Activated CD8-positive, alpha-beta memory T cell treated with anti-CD3 and anti-CD28 coated beads, Interleukin-2, amount 50 U/mL, for 48 hours (primary cell): ENCODE measurements around the gene SPAG5.

Source experiments
- DNase-seq: peaks from one replicate; pipeline ENCODE4 v3.0.0-alpha.2; 2020

Gene SPAG5

DNA sequence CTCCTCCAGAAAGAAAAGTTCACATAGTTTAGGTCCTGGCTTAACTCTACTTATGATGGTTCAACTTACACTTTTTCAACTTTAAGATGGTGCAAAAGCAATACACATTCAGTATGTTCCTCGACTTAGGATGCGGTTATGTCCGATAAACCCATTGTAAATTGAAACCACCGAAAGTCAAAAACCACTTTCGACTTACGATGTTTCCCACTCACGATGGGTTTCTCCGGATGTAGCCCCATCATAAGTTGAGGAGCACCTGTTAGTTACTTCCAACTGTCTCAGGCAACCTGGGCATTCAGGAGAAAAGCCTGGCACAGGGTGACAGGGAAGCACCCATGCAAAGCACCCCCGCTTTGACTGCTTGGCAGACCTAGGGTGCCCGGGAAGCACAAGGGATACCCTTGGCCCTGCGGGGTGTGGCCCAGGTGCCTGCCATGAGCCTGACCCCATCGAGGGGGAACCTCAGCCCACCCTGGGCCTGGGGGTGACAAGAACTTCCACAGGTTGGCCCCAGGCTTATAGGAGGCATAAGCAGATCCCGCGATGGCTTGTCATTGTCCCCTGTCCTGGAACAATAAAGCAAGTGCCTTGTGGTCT is 60.4 kb downstream of the SPAG5 start:
- no peak for DNase-seq

DNA sequence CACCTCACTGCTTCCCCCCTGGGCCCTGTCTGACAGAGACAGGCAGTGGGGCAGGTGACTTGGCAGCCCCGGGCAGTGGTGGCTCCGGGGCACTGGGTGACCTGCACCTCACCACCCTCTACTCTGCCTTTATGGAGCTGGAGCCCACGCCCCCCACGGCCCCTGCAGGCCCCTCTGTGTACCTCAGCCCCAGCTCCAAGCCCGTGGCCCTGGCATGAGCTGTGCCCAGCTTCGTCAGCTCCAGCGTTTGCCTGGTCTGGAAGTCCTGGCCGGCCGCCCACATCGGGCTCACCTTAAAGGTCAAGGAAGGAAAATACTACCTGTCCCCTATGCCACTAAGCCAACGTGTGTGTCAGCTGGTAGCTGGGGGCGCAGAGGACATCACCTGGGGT is 61.6 kb downstream of the SPAG5 start:
- DNase-seq: no peak

DNA sequence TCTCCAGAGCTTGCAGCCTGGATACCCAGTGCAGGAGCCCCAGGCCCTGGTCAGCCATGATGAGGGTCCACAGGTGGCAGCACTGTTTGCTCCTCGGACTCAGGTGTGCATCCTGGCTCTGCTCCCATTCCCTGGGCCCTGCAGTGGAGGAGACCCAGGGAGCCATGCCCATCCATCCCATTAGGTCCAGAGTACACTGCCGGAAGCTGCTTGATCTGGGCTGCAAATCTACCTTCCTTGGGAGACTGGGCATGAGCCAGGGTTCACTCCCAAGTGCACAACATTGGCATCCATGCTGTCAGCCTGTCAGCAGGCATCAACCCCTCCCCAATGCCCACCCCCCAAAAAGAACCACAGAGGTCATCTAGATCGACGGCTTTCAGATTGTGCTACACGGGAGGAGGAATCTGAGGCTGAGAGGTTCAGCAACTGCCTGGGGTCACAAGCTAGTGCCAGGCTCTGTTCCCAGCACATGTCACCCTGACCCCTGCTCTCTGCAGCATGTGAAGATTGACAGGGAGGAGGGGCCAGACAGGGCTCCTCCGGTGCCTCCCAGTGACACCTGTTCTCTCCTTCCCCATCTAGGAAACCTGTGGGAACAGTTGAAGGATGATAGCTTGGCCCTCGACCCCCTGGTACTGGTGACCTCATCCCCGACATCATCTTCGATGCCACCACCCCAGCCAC is 62.1 kb downstream of the SPAG5 start:
- no peak for DNase-seq

DNA sequence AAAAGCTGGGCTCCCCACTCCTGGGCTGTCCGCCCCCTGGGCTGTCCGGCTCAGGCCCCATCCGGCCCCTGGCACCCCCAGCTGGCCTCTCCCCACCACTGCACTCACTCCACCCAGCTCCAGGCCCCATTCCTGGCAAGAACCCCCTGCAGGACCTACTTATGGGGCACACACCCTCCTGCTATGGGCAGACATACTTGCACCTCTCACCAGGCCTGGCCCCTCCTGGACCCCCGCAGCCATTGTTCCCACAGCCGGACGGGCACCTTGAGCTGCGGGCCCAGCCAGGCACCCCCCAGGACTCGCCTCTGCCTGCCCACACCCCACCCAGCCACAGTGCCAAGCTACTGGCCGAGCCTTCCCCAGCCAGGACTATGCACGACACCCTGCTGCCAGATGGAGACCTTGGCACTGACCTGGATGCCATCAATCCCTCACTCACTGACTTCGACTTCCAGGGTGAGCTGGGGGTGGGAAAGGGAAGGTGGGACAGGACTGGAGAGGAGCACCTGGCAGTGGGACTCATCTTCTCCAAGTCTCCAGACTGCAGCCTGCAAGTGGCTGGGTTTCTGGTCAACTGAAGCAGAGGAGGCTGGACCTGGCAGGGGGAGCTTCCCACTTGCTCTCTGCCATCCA is 64.0 kb downstream of the SPAG5 start:
- DNase-seq: no peak

DNA sequence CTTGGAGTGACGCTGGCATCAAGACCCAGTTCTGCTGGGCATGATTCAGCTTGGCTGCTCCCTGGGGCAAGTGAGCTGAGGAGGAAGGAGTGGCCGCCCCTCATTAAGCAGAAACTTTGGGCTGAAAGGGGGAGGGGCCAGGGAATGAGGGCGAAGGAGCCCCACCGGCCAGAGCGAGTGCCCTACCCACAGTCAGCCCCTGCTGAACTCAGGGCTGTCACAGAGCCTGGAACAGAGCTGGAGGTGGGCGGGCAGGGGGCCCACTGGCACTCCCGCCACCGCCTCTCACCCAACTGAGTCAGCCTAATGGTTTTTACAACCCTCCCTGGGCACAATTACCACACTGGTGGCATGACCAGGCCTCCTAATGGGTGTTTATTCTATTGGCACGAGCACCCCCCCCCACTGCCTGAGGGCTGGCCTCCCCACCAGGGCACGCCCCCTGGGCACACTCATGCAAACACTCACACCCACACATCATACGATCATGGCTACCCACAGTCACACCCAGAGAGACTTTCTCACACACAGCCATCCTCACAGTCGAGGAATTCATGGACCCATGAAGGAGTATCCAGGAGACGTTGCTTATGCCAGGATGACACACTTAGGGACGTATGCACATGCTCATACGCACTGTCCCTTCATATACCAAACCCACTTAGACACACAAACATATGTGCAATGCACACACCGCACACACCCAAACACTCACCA is 65.6 kb downstream of the SPAG5 start:
- DNase-seq: no peak

DNA sequence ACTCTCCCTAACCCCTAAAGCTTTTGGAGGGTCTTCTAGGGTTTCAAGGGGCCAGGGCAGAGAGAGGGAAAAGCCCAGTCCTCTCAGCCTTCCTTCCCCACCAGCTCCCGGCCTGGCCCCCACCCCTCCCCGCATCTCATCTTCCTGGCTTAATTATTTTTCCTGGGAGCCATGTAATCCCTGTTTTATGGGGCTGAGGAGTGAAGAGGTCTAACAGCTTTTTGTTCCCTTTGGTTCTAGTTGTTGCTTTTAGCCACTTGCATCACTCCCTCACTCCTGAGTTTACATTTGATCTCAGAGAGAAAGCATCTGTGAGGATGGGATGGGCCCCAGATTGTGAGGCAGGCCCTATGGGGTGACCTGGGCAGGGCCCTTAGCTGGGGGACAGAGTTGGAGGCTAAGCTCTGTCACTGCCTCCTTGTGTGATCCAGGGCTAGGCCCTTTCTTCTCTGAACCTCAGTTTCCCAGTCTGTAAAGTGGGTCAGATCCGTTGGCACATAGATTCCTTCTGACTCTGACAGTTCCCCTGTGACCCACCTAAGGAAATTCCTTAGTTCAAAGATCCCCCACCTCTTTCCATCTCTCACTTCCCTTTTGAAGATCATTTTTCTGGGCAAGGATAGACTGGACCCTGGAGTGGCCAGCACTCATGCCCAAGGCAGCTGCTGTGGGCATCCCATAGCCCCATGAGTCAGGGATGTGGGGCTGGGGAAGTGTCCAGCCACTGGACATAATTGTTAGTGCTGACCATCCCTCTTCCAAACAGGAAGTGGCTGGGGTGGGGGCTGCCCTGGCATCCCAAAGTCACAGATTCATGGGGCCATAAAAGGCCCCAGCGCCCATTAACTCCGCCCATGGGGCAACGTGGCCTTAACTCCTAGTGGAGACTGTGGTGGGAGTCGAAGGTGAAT is 66.5 kb downstream of the SPAG5 start:
- DNase-seq: no peak

DNA sequence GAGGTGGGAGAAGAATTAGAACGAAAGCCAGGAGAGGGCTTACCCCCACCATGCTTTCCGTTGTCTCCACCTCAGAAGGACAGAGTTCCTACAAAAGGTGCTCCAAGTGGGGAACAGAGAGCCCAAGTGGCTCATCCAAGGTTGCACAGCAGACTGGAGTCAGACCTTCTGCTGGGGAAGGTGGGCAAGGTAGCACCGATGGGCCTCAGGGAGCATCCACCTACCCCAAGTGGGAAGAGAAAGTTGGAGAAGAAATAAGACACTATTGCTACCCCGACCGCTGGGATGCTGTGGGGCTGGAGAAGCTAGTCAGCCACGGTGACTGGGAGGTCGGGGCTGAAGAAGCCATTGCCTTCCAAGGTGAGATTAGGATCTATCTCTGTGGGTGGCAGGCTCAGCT is 67.9 kb downstream of the SPAG5 start:
- no peak for DNase-seq

DNA sequence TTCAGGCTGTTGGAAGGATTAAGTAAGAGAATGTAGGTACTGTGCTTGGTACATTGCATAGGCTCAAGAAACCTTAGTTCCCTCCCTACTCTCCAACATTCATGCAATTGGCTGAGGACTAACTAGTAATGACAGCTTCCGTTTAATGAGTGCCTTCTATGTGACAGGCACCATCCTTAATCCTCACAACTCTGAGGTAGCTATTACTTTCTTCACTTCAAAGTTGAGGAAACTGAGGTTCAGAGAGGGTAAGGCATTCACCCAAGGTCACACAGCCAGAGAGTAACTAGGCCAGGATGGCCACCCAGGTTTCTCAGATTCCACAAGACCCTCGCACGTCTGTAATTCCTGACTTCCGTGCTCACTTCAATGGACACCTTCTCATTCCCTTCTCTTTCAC is 68.6 kb downstream of the SPAG5 start:
- DNase-seq: no peak

DNA sequence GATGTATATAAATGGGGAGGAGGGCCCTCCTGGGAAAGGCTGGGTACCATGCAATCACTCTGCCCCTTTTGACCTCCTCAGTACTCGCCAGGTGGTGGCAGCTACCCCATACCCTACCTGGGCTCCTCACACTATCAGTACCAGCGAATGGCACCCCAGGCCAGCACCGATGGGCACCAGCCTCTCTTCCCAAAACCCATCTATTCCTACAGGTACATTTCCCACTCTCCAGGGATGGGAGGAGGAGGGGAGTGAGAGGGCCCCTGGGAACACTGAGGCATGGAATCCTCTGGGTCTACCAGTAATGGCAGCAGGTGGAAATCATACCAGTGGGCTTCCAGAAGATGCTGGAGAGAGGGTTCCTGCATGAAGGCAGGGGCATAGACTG is 69.8 kb downstream of the SPAG5 start:
- DNase-seq: no peak

DNA sequence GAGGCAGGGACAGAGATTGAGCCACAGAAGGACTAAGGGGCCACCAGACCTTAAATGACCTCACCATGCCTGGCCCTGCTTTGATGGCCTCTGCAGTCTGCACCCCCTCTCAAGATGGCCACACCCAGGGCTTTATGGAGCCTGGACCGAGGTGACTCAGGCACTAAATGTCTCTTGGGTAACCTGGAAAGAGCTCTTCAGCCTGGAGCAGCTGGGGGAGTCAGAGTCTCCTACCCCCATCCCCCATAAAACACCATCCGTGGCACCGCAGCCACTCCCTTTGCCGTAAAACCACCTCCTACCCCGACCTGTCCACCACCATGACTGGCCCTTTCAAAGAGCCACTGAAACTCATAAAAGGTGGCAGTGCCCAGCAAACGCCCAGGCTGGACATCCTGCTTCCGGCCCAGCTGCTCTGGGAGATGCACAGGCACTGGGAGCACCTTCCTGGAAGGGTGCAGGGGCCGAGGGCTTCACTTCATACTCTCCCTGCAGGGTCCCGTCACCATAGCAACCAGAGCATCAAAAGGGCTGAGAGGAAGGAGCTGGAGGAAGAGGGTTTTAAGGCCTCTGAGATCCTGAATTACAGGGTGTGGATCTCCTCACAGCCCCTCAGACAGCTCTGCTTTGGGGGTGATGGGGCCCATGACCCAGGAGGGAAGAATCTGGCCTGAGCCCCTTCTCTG is 70.4 kb downstream of the SPAG5 start:
- DNase-seq: no peak

DNA sequence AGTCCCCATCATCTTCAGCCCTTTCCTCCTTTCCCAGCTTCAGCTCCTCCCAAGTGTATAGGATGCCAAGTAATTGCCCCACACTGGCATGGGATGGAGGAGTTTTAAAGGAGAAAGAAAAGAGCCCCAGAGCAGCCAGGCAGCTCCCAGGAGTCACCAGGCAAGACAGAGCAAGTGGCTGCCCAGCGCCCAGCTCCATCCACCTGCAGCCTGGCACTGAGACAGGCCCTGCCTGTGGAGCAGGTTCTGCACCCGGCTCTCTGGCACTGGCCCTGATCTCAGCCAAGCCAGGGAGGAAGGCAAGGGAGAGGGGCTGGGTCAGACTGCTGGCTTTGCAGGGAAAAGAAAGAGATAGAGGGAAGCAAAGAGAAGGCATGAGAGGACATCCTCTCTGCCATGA is 71.0 kb downstream of the SPAG5 start:
- no peak for DNase-seq
